Osteocyte (in vitro differentiated cells): Measurements from ENCODE around the gene FIBIN. TPM values are rescaled to one million over a fixed set of nuclear protein-coding genes. Genes with fewer than 3 reads are reported as not detected.
A peak's percentile ranks its signal among the peaks of the same experiment; 100 is the strongest.

ENCODE experiments used
- DNase-seq: peaks from one replicate; pipeline ENCODE4 v3.0.0; 2021; ENCODE audit warnings: mixed read lengths; ENCODE audit not compliant: unreplicated experiment; ENCODE audit errors: extremely low spot score
- H3K27ac Mint-ChIP-seq: one replicate; pipeline ENCODE4 v1.8.0; 2021; ENCODE audit warnings: mild to moderate bottlenecking, mixed read lengths; ENCODE audit not compliant: unreplicated experiment
- H3K27me3 Mint-ChIP-seq: one replicate; pipeline ENCODE4 v1.8.0; 2021; ENCODE audit warnings: mixed read lengths; ENCODE audit not compliant: unreplicated experiment
- H3K36me3 Mint-ChIP-seq: one replicate; pipeline ENCODE4 v1.8.0; 2021; ENCODE audit warnings: mixed read lengths; ENCODE audit not compliant: unreplicated experiment
- H3K4me1 Mint-ChIP-seq: one replicate; pipeline ENCODE4 v1.8.0; 2021; ENCODE audit warnings: mixed read lengths; ENCODE audit not compliant: unreplicated experiment
- H3K4me3 Mint-ChIP-seq: one replicate; pipeline ENCODE4 v1.8.0; 2021; ENCODE audit warnings: mild to moderate bottlenecking, moderate library complexity, mixed read lengths; ENCODE audit not compliant: unreplicated experiment
- H3K9me3 Mint-ChIP-seq: one replicate; pipeline ENCODE4 v1.8.0; 2021; ENCODE audit warnings: mixed read lengths; ENCODE audit not compliant: unreplicated experiment
- CTCF ChIP-seq: fragments of 200-600 bp; sonication (generic); IDR thresholded peaks from 2 replicates; pipeline ENCODE4 v1.5.0; 2021; ENCODE audit warnings: antibody characterized with exemption, mild to moderate bottlenecking, moderate library complexity
- total RNA-seq: library from RNA; stranded (reverse); gene quantifications from 2 replicates; pipeline ENCODE4 v1.2.1, GENCODE V29; 2021

FIBIN gene
- total RNA-seq, 1 donor from 2014 or later = 45.4 TPM

DNA sequence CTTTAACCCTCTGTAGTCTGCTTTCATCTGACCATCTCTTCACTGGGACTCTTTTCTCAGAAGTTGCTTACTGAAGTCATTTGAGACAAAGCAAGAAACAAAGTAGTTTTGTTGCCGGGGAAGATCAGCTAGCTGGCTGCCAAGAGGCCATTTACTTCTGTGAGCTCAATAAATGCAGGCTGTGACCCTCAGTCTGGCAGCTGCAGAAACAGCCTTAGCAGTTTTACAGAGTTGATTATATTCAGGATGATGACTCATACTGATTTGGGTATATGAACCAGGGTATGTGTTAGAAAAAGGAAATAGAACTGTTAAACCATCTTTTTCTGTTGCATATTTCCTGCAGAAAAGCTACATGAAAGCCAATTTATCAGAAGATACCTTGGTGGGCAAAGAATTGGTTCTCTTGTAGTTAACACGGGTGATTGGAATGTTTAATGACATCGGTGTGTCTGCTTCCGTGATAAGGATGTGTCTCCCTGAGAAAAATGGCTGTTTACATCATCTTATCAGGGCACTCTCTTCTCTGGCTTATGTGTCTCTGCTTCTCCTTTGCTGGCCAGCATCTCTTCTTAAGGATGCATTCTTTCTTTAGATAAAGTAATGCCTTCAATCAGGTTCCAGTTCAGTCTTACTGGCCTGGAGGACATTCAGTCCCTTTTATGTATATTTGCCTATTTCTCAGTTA is 18.5 kb downstream of the FIBIN start:
- Mint-ChIP-seq H3K27me3 (no peaks in the 10 kb centered on the region), H3K9me3 (peaks cover 3% of the 10 kb centered on the region), H3K36me3 (no peaks in the 10 kb centered on the region), H3K27ac (peak overlapping the region; percentile 80), H3K4me1 (peaks cover 21% of the 10 kb centered on the region), H3K4me3 (no peak overlapping the region)
- no peak for DNase-seq
- TF ChIP-seq CTCF = no peak

GRCh38 chr11:27013781-27014361 is 20.0 kb downstream of the FIBIN start:
- Mint-ChIP-seq H3K27me3 (no peaks in the 10 kb centered on the region), H3K9me3 (peaks cover 3% of the 10 kb centered on the region), H3K4me3 (no peak overlapping the region), H3K27ac (peak overlapping the region; percentile 43), H3K36me3 (no peaks in the 10 kb centered on the region), H3K4me1 (peaks cover 23% of the 10 kb centered on the region)
- no peak for DNase-seq
- TF ChIP-seq CTCF = no peak

DNA sequence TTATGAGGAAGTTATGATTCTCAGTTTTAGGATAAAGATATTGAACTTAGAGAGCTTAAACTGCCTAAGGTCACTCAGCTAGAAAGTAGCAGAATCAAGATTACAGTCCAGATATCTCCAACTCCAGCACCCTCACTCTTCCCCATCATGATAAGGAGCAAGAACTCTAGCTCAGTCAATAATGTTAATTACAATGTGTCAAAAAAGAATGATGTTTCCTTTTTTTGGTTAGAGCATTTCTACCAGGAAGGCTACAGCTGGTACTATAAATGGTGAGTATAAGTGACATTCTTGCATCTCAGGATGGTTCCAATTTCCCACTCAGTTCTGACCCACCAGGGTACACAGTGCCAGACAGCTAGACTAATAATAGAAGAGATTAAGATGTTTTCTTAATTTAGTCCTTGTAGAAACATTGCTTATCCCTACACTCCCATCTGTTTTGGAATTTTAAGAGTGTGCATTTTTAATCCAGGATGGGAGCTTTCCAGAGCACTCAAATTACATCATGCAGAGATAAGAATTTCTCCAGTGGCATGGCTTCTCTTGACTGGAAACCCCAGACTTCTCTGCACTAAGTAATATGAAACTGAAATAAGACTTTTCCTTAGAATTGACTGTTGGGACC is 25.1 kb downstream of the FIBIN start:
- H3K36me3 Mint-ChIP-seq = peaks cover 1% of the 10 kb centered on the region
- no peak overlapping the region for H3K27ac Mint-ChIP-seq
- peaks cover 10% of the 10 kb centered on the region for H3K4me1 Mint-ChIP-seq
- no peak for DNase-seq
- TF ChIP-seq CTCF = no peak
- no peaks in the 10 kb centered on the region for H3K27me3 Mint-ChIP-seq
- no peak overlapping the region for H3K4me3 Mint-ChIP-seq
- peaks cover 3% of the 10 kb centered on the region for H3K9me3 Mint-ChIP-seq

DNA sequence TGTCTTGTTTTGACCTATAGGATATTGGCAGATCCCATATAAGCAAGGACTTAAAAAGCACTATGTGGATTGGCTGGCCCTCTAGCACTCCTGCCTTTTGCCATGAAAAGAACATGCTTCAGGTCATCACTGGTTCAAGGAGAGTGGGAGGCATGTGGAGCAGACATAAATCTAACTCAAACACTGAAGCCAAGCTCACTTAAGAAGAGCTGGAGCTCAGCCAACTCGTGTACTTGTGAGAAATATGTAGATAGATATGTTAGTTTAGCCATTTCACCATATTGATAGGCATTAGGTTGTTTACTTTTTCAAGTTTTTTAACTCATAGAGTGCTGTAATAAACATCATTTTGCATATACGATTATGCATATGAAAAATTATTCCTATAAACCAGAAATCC is 26.8 kb downstream of the FIBIN start:
- H3K36me3 Mint-ChIP-seq = peaks cover 1% of the 10 kb centered on the region
- DNase-seq = no peak
- peaks cover 10% of the 10 kb centered on the region for H3K4me1 Mint-ChIP-seq
- H3K4me3 Mint-ChIP-seq = no peak overlapping the region
- H3K9me3 Mint-ChIP-seq = peaks cover 3% of the 10 kb centered on the region
- peaks cover 6% of the 10 kb centered on the region for H3K27me3 Mint-ChIP-seq
- H3K27ac Mint-ChIP-seq = no peak overlapping the region
- TF ChIP-seq CTCF = no peak

GRCh38 chr11:27022659-27023251 is 28.8 kb downstream of the FIBIN start:
- Mint-ChIP-seq H3K36me3 (peaks cover 1% of the 10 kb centered on the region), H3K9me3 (no peaks in the 10 kb centered on the region), H3K27me3 (peaks cover 9% of the 10 kb centered on the region), H3K4me1 (peaks cover 11% of the 10 kb centered on the region), H3K27ac (no peak overlapping the region), H3K4me3 (no peak overlapping the region)
- DNase-seq = no peak
- no peak for TF ChIP-seq CTCF
